Pancreas (tissue), 10 donors: ENCODE data around the gene MYLK. TPM values are rescaled to one million over a fixed set of nuclear protein-coding genes. Genes with fewer than 3 reads are reported as not detected.

Experiments used
- ATAC-seq, 4 donors: fragments of 200-7000 bp; cut with Tn5 transposase; one replicate each; pipeline versions ENCODE4 v1.8.0 to v1.9.1; 2020; ENCODE audit warnings: mild to moderate bottlenecking in 4 of 4, moderate library complexity in 4 of 4
- DNase-seq, 6 donors: peaks; one replicate each; pipeline ENCODE4 v3.0.0-alpha.2; 2020
- FAIRE-seq: peaks from 2 replicates; lab custom pipeline; 2012; peaks lifted over from hg19 to GRCh38; lab: Jason Lieb, UNC
- H3K27ac ChIP-seq, 4 donors: fragments of 200-600 bp; sonication (generic); 1 replicate in 3 of 4; 2 replicates in 1 of 4; pipeline versions ENCODE4 v1.5.0 to v1.8.0; 2020
- H3K27me3 ChIP-seq, 4 donors: fragments of 200-600 bp; one replicate each; pipeline ENCODE4 v1.8.0; 2021
- H3K36me3 ChIP-seq, 3 donors: fragments of 200-600 bp; sonication (generic) in 1 of 3; one replicate each; pipeline versions ENCODE4 v1.5.0 to v1.8.0; 2020 to 2021
- H3K4me1 ChIP-seq, 3 donors: fragments of 200-600 bp; one replicate each; pipeline ENCODE4 v1.8.0; 2021
- H3K4me3 ChIP-seq, 4 donors: fragments of 200-600 bp; sonication (generic) in 2 of 4; one replicate each; pipeline versions ENCODE4 v1.5.0 to v1.8.0; 2020 to 2021
- H3K9me3 ChIP-seq, 4 donors: fragments of 200-600 bp; one replicate each; pipeline ENCODE4 v1.8.0; 2021
- CTCF ChIP-seq, 4 donors: fragments of 200-600 bp; sonication (generic) in 3 of 4; IDR thresholded peaks; one replicate each; pipeline versions ENCODE4 v1.5.0 to v1.8.0; 2021; ENCODE audit warnings: antibody characterized with exemption in 4 of 4
- WGBS, 2 donors: extraction: QIAGEN DNeasy Blood & Tissue Kit; methylation state at CpG; one replicate each; pipeline ENCODE4 v1.1.7; 2013; 5-methylcytosine and 5-hydroxymethylcytosine counted together
- intact Hi-C, 3 donors: fragments of 100-400 bp; cut with DNase I; formaldehyde crosslinking; loops; one replicate each; pipeline versions ENCODE4 v1.11.1 to v1.14.2; 2022
- polyA plus RNA-seq, 2 donors: library from polyadenylated mRNA; stranded (reverse); fragments of 200-250 nt; gene quantifications; one replicate each; pipeline ENCODE4 v1.2.3, GENCODE V29; 2013
- total RNA-seq, 6 donors: library from RNA; stranded (reverse); fragmentation: NEBNext Ultra II Directional in 4 of 6; extraction: Animal tissue kit (Norgen Biotek cat#: 25700) in 4 of 6; gene quantifications; one replicate each; pipeline versions ENCODE4 v1.2.1 to v1.2.4, GENCODE V29; 2021 to 2023
- donor health status: healthy with polysubstance abuse.
- donor health status: DM: no; HTN: no; CAD: no; lungs with moderate emphysema.
- donor health status: DM: no; HTN: no; CAD: no.
- donor health status: control.
- donor health status: control.
- donor health status: Bipolar disorder and iron deficiency.
- donor health status: DM: yes; HTN: yes; CAD: no.
- donor health status: DM: no; HTN: no; CAD: no.
- donor health status: DM: no; HTN: no; CAD: no.
- donor health status: DM: yes; HTN: yes; CAD: no.

The MYLK gene
- total and polyA plus RNA-seq, 8 donors: 3.1 to 12.0 (median 6.7) TPM

DNA sequence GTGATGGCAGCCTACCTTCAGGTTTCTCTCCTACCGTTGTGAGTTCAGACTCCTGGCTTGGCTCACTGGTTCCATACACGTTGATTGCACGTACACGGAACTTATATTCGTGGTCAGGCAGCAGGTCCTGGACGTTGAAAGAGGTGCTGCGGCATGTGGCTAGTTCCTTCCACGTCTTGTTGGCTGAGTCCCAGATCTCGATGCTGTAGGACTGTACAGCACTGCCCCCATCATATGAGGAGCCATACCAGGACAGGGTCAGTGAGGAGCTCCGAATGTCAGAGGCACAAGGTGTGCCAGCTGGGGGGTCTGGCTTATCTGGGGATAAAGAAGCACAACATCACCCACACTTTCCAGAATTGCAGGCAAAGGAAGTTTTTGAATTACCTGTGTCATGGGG is 227.0 kb downstream of the MYLK start:
- 76% methylated on average over 10 of the region's 10 CpGs for WGBS, 2 donors
- DNase-seq: no peak
- Histone ChIP-seq H3K9me3 (no peaks in the 10 kb centered on the region), H3K27me3 (no peaks in the 10 kb centered on the region), H3K4me3 (no peak overlapping the region), H3K4me1 (peaks cover 3 to 10% (median 8%) of the 10 kb centered on the region in 3 donors), H3K36me3 (no peaks in the 10 kb centered on the region), H3K27ac (no peak overlapping the region)
- intact Hi-C loops: loop anchor here in 1 of 3 donors (5.0 kb wide), 1 partner anchor 60 kb away; no protein-coding TSS in a partner anchor
- no peak for FAIRE-seq
- ATAC-seq: no peak
- no peak for TF ChIP-seq CTCF (IDR thresholded peaks at IDR 0.05)

DNA sequence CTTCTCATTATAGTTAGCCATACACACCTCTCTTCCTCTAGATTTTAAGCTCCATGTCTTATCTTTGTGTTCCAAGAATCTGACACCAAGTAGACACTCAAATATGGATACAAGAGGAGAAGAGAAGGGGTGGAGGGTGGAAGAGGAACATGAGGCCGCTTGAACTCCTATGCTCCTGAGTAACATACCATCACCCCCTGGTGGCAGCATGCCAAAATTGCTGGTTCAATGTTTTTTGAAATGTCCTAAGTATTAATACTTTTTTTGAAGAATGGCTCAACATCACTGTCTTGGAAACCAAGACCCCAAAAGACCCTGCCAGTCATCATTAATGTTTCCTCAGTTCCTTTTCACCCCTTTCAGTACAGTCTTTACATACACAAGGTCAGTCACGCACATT is 227.4 kb downstream of the MYLK start:
- no peak for DNase-seq
- no peak for TF ChIP-seq CTCF (IDR thresholded peaks at IDR 0.05)

DNA sequence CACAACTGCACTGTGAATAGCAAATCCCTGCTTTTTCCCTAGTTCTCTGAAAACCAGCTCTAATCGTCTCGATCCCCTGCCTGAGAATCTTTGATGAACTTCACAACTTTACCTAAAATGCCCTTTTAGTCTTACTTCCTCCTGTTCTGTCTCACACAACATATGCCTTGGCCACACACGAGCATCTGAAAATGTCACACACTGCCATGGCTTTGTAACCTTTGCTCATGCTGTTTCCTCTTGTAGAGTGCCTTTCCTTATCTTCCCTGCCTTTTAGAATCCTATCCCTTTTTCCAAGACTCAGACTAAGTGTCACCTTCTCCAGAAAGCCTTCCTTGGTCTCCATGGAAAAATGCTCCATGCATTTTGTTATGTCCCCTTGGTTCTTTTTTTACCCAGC is 227.9 kb downstream of the MYLK start:
- FAIRE-seq: no peak
- DNase-seq: no peak
- Histone ChIP-seq H3K27me3 (no peaks in the 10 kb centered on the region), H3K27ac (no peak overlapping the region), H3K9me3 (no peaks in the 10 kb centered on the region), H3K4me1 (peaks cover 3 to 10% (median 8%) of the 10 kb centered on the region in 3 donors), H3K36me3 (no peaks in the 10 kb centered on the region), H3K4me3 (no peak overlapping the region)
- intact Hi-C loops: loop anchor here in 1 of 3 donors (5.0 kb wide), 1 partner anchor 61 kb away; no protein-coding TSS in a partner anchor
- TF ChIP-seq CTCF (IDR thresholded peaks at IDR 0.05): no peak
- WGBS, 2 donors: 85 to 86% methylated on average over 3 of the region's 3 CpGs
- ATAC-seq: no peak

More for the DNA sequence above, 227.4 kb downstream of the MYLK start:
- intact Hi-C loops: loop anchor here in 1 of 3 donors (5.0 kb wide), 1 partner anchor 61 kb away; no protein-coding TSS in a partner anchor
- H3K36me3 ChIP-seq: no peaks in the 10 kb centered on the region
- no peak for ATAC-seq
- H3K27me3 ChIP-seq: no peaks in the 10 kb centered on the region
- no peak for FAIRE-seq
- peaks cover 3 to 10% (median 8%) of the 10 kb centered on the region in 3 donors for H3K4me1 ChIP-seq
- H3K27ac ChIP-seq: no peak overlapping the region
- WGBS, 2 donors: 68 to 86% methylated on average over 2 of the region's 2 CpGs
- H3K9me3 ChIP-seq: no peaks in the 10 kb centered on the region
- no peak overlapping the region for H3K4me3 ChIP-seq

- WGBS, 2 donors: 75 to 86% methylated on average over 2 of the region's 2 CpGs
- no peak for FAIRE-seq
- intact Hi-C loops: loop anchor here in 1 of 3 donors (5.0 kb wide), 1 partner anchor 62 kb away; no protein-coding TSS in a partner anchor
Observed at GRCh38 chr3:123655400-123655799, 228.7 kb downstream of the MYLK start.

More at GRCh38 chr3:123655400-123655799, 228.7 kb downstream of the MYLK start:
- Histone ChIP-seq H3K9me3 (no peaks in the 10 kb centered on the region), H3K4me3 (no peak overlapping the region), H3K36me3 (no peaks in the 10 kb centered on the region), H3K27me3 (no peaks in the 10 kb centered on the region), H3K4me1 (peaks cover 0 to 6% (median 1%) of the 10 kb centered on the region in 3 donors), H3K27ac (no peak overlapping the region)
- TF ChIP-seq CTCF (IDR thresholded peaks at IDR 0.05): no peak
- no peak for DNase-seq
- no peak for ATAC-seq
